MM.1S (cell line): Measurements from ENCODE around the gene ZNF441.
"Not testable (repeated sequence)": the region's sequence is repeated elsewhere in the genome, so short reads cannot be mapped to it uniquely, and the experiment has no call there.

Source experiments
- DNase-seq: peaks from one replicate; pipeline ENCODE4 v3.0.0-alpha.2; 2015
- H2AFZ ChIP-seq: fragments of 300-600 bp; sonication (generic); 2 replicates; pipeline ENCODE4 v1.6.0; 2016; ENCODE audit warnings: antibody characterized with exemption, low read length
- H3F3A ChIP-seq: fragments of 300-600 bp; sonication (generic); 2 replicates; pipeline ENCODE4 v1.6.1; 2016; ENCODE audit warnings: mild to moderate bottlenecking, antibody characterized with exemption, low read length, moderate library complexity, mixed read lengths; ENCODE audit not compliant: insufficient read depth
- H3K27ac ChIP-seq: fragments of 300-600 bp; sonication (generic); 2 replicates; pipeline ENCODE4 v1.5.1; 2016; ENCODE audit warnings: mild to moderate bottlenecking, low read length
- H3K27me3 ChIP-seq: fragments of 300-600 bp; sonication (generic); replicated peaks from 2 replicates; pipeline ENCODE4 v1.6.0; 2016; ENCODE audit warnings: low read length; ENCODE audit not compliant: insufficient read depth
- H3K36me3 ChIP-seq: fragments of 300-600 bp; sonication (generic); replicated peaks from 2 replicates; pipeline ENCODE4 v1.6.1; 2016; ENCODE audit warnings: mild to moderate bottlenecking, low read length, mixed read lengths; ENCODE audit not compliant: insufficient read depth
- H3K4me1 ChIP-seq: fragments of 300-600 bp; sonication (generic); 2 replicates; pipeline ENCODE4 v1.6.1; 2016; ENCODE audit warnings: low read length, mixed read lengths
- H3K4me2 ChIP-seq: fragments of 300-600 bp; sonication (generic); 2 replicates; pipeline ENCODE4 v1.6.0; 2016; ENCODE audit warnings: low read depth, low read length
- H3K4me3 ChIP-seq: fragments of 300-600 bp; sonication (generic); 2 replicates; pipeline ENCODE4 v1.5.1; 2016; ENCODE audit warnings: low read length, mixed read lengths
- H3K79me2 ChIP-seq: fragments of 300-600 bp; sonication (generic); 2 replicates; pipeline ENCODE4 v1.6.1; 2016; ENCODE audit warnings: mixed run types, low read length, mixed read lengths
- H3K9ac ChIP-seq: fragments of 300-600 bp; sonication (generic); 2 replicates; pipeline ENCODE4 v1.6.1; 2016; ENCODE audit warnings: low read length, mixed read lengths
- H3K9me2 ChIP-seq: fragments of 300-600 bp; sonication (generic); replicated peaks from 2 replicates; pipeline ENCODE4 v1.6.1; 2016; ENCODE audit warnings: mild to moderate bottlenecking, low read length, mixed read lengths; ENCODE audit not compliant: insufficient read depth
- H3K9me3 ChIP-seq: fragments of 300-600 bp; sonication (generic); replicated peaks from 2 replicates; pipeline ENCODE4 v1.6.1; 2016; ENCODE audit warnings: mild to moderate bottlenecking, low read length, mixed read lengths; ENCODE audit not compliant: insufficient read depth
- H4K20me1 ChIP-seq: fragments of 300-600 bp; sonication (generic); 2 replicates; pipeline ENCODE4 v1.6.1; 2016; ENCODE audit warnings: mild to moderate bottlenecking, low read length, moderate library complexity, mixed read lengths; ENCODE audit not compliant: insufficient read depth
- EZH2 ChIP-seq: fragments of 300-600 bp; sonication (generic); optimal IDR thresholded peaks from 2 replicates; pipeline ENCODE3; 2017; ENCODE audit warnings: low read depth, mild to moderate bottlenecking, antibody characterized with exemption, low read length, mixed read lengths
- EZH2phosphoT487 ChIP-seq: fragments of 300-600 bp; sonication (generic); IDR thresholded peaks from 2 replicates; pipeline ENCODE4 v1.6.1; 2018; ENCODE audit warnings: antibody characterized with exemption, low read length
- TF ChIP-seq, protein P1 (sequence below): fragments of 300-600 bp; sonication (generic); IDR thresholded peaks from 2 replicates; pipeline ENCODE4 v1.5.1; 2016; ENCODE audit warnings: antibody characterized with exemption, low read length, mixed read lengths

The ZNF441 gene

DNA sequence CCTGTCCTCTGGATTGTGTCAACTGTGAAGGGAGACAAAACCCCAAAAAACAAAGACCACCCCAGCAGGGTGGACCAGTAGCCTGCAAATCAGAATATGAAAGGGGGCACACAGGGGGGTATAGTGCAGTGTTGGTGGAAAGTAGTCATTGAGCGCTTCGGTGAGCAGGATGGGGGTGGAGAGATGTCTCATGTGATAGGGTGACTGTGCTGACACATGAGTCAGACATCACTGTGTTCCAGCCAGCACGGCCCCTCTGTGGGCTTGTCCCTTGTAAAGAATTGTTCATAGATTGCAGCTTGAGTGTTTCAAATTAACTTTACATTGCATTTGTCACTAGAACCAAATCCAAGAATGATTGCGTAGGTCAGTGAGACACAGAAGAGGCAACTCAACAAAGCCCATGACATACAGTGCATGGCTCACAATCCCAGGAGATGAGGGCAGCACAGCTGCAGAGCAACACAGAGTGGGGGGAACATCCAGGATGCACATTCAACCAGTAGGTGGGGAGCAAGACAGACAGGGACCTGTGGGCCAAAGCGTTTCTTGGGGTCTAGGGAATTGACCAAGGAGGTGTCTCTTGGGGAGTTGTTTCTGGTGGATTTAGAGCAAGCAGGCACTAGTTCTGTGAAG is 54.8 kb downstream of the ZNF441 start:
- H3K9me2 ChIP-seq, result no peaks in the 10 kb centered on the region
- no peaks in the 10 kb centered on the region for H3K4me1 ChIP-seq
- H3K4me2 ChIP-seq, result no peak overlapping the region
- DNase-seq, result no peak
- H3F3A ChIP-seq, result no peaks in the 10 kb centered on the region
- H3K27me3 ChIP-seq, result no peaks in the 10 kb centered on the region
- H3K36me3 ChIP-seq, result no peaks in the 10 kb centered on the region
- no peak overlapping the region for H3K9ac ChIP-seq
- no peaks in the 10 kb centered on the region for H4K20me1 ChIP-seq
- no peak overlapping the region for H3K27ac ChIP-seq
- H3K79me2 ChIP-seq, result no peaks in the 10 kb centered on the region
- TF ChIP-seq, protein P1, sequence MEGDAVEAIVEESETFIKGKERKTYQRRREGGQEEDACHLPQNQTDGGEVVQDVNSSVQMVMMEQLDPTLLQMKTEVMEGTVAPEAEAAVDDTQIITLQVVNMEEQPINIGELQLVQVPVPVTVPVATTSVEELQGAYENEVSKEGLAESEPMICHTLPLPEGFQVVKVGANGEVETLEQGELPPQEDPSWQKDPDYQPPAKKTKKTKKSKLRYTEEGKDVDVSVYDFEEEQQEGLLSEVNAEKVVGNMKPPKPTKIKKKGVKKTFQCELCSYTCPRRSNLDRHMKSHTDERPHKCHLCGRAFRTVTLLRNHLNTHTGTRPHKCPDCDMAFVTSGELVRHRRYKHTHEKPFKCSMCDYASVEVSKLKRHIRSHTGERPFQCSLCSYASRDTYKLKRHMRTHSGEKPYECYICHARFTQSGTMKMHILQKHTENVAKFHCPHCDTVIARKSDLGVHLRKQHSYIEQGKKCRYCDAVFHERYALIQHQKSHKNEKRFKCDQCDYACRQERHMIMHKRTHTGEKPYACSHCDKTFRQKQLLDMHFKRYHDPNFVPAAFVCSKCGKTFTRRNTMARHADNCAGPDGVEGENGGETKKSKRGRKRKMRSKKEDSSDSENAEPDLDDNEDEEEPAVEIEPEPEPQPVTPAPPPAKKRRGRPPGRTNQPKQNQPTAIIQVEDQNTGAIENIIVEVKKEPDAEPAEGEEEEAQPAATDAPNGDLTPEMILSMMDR, result no peak
- TF ChIP-seq EZH2 (no peak), EZH2phosphoT487 (no peak)
- no peaks in the 10 kb centered on the region for H3K9me3 ChIP-seq
- no peak overlapping the region for H3K4me3 ChIP-seq
- H2AFZ ChIP-seq, result no peak overlapping the region

DNA sequence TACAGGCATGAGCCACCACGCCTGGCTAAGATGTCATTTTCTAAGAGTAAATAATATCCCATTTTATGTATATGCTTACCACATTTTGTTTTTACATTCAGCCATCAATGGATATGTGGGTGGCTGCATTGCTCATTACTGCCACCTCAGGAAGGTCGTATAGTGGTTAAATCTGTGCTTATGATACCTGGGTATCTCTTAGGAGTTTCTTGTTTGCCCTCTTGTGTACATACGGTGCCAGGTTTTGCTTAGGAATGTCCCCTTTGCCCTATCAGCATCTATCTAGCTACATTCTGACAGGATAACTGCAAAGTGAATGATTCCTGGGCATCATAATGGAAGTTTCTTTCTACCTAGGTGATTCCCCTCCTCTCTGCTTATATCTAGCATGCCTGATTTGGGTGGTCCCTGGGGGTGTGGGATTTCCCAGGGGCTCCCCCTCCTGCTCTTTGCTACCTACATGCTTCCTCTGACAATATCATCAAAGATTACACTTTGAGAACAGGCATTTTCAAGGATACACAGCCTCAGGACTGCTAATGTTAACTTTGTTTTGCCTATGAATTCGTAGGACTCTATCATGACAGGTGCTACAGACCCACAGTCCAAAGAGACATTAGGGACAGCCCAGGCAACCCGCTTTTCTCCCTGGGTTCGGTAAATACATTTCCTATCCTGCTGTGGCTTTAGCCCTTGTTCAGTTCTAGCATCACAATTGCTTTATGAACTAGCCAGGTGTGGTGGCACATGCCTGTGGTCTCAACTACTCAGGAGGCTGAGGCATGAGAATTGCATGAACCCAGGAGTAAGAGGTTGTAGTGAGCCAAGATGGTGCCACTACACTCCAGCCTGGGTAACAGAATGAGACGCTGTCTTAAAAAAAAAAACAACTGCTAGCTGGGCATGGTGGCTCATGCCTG is 62.4 kb downstream of the ZNF441 start:
- H3K4me3 ChIP-seq, DNase-seq, H4K20me1 ChIP-seq, H3K27ac ChIP-seq, H3K27me3 ChIP-seq, H3K9me2 ChIP-seq, H3K36me3 ChIP-seq, H3K79me2 ChIP-seq, H3K9ac ChIP-seq, H3K4me2 ChIP-seq, H3K9me3 ChIP-seq, H2AFZ ChIP-seq, H3K4me1 ChIP-seq, H3F3A ChIP-seq: not testable (repeated sequence)

DNA sequence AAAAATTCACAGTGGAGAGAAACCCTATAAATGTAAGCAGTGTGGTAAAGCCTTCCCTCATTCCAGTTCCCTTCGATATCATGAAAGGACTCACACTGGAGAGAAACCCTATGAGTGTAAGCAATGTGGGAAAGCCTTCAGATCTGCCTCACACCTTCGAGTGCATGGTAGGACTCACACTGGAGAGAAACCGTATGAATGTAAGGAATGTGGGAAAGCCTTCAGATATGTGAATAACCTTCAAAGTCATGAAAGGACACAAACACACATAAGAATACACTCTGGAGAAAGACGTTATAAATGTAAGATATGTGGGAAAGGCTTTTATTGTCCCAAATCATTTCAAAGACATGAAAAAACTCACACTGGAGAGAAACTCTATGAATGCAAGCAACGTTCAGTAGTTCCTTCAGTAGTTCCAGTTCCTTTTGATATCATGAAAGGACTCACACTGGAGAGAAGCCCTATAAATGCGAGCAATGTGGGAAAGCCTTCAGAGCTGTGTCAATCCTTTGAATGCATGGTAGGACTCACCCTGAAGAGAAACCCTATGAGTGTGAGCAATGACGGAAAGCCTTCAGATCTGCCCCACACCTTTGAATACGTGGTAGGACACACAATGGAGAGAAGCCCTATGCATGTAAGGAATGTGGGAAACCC is 65.6 kb downstream of the ZNF441 start:
- Histone ChIP-seq H3K9me2 (no peaks in the 10 kb centered on the region), H2AFZ (no peak overlapping the region), H4K20me1 (no peaks in the 10 kb centered on the region), H3K4me3 (no peak overlapping the region), H3K36me3 (peaks cover 8% of the 10 kb centered on the region), H3K27ac (no peak overlapping the region), H3K4me1 (no peaks in the 10 kb centered on the region), H3K79me2 (no peaks in the 10 kb centered on the region), H3K4me2 (no peak overlapping the region), H3K27me3 (no peaks in the 10 kb centered on the region), H3K9me3 (no peaks in the 10 kb centered on the region), H3K9ac (no peak overlapping the region), H3F3A (no peaks in the 10 kb centered on the region)
- DNase-seq, result no peak
- TF ChIP-seq EZH2 (no peak), EZH2phosphoT487 (no peak)
- TF ChIP-seq, protein P1, result no peak
